WERI-Rb-1 (cell line): ENCODE data around the gene RFX4.

ENCODE experiments used
- DNase-seq: peaks from one replicate; pipeline ENCODE4 v3.0.0-alpha.2; 2020
- H3K27ac ChIP-seq: fragments of 250-450 bp; sonication (Bioruptor Pico); 2 replicates; pipeline ENCODE4 v1.5.1; 2020; ENCODE audit warnings: mild to moderate bottlenecking, moderate library complexity
- H3K27me3 ChIP-seq: fragments of 250-450 bp; sonication (Bioruptor Pico); 2 replicates; pipeline ENCODE4 v1.5.1; 2021; ENCODE audit warnings: mild to moderate bottlenecking, low read depth, moderate library complexity; ENCODE audit not compliant: insufficient read depth, severe bottlenecking
- H3K36me3 ChIP-seq: fragments of 250-450 bp; sonication (Bioruptor Pico); 2 replicates; pipeline ENCODE4 v1.5.1; 2020; ENCODE audit warnings: mild to moderate bottlenecking, moderate library complexity
- H3K4me3 ChIP-seq: 2 replicates; pipeline ENCODE4 v1.5.1; 2011; ENCODE audit warnings: low read depth, mild to moderate bottlenecking, control low read depth, low read length
- H3K9me3 ChIP-seq: fragments of 250-450 bp; sonication (Bioruptor Pico); 2 replicates; pipeline ENCODE4 v1.5.1; 2021; ENCODE audit warnings: mild to moderate bottlenecking, moderate library complexity; ENCODE audit not compliant: severe bottlenecking
- CTCF ChIP-seq: IDR thresholded peaks from 2 replicates; pipeline ENCODE4 v1.5.1; 2011; ENCODE audit warnings: low read depth, mild to moderate bottlenecking, control low read depth, inconsistent platforms, low read length

Gene RFX4

GRCh38 chr12:106582249-106582591 lies 584 bp upstream of the RFX4 start:
- Histone ChIP-seq H3K4me3 (no peak overlapping the region), H3K9me3 (no peaks in the 10 kb centered on the region), H3K27ac (no peak overlapping the region), H3K27me3 (peaks cover 88% of the 10 kb centered on the region), H3K36me3 (no peaks in the 10 kb centered on the region)
- TF ChIP-seq CTCF, result no peak
- no peak for DNase-seq

GRCh38 chr12:106583242-106584103 lies 669 bp downstream of the RFX4 start:
- H3K4me3 ChIP-seq, result no peak overlapping the region
- no peaks in the 10 kb centered on the region for H3K9me3 ChIP-seq
- H3K27me3 ChIP-seq, result peaks cover 90% of the 10 kb centered on the region
- DNase-seq, result no peak
- H3K36me3 ChIP-seq, result no peaks in the 10 kb centered on the region
- no peak for TF ChIP-seq CTCF
- H3K27ac ChIP-seq, result no peak overlapping the region

GRCh38 chr12:106584104-106585064 lies 1.6 kb downstream of the RFX4 start:
- H3K27ac ChIP-seq, result no peak overlapping the region
- H3K36me3 ChIP-seq, result no peaks in the 10 kb centered on the region
- peaks cover 94% of the 10 kb centered on the region for H3K27me3 ChIP-seq
- H3K9me3 ChIP-seq, result no peaks in the 10 kb centered on the region
- H3K4me3 ChIP-seq, result no peak overlapping the region
- no peak for TF ChIP-seq CTCF
- no peak for DNase-seq

- Histone ChIP-seq H3K9me3 (no peaks in the 10 kb centered on the region), H3K27ac (no peak overlapping the region), H3K36me3 (no peaks in the 10 kb centered on the region), H3K27me3 (peaks cover 96% of the 10 kb centered on the region), H3K4me3 (no peak overlapping the region)
- no peak for DNase-seq
- TF ChIP-seq CTCF, result no peak
Observed at GRCh38 chr12:106585105-106585520, 2.3 kb downstream of the RFX4 start.

- Histone ChIP-seq H3K9me3 (no peaks in the 10 kb centered on the region), H3K27me3 (peaks cover 96% of the 10 kb centered on the region), H3K4me3 (peak overlapping the region; percentile 13), H3K27ac (no peak overlapping the region), H3K36me3 (no peaks in the 10 kb centered on the region)
- TF ChIP-seq CTCF, result no peak
- peak; percentile 33 for DNase-seq
Observed at GRCh38 chr12:106585521-106586277, 2.9 kb downstream of the RFX4 start.
